GM21717 (cell line): ENCODE data around the gene ZNF146.
"Not testable (repeated sequence)": the region's sequence is repeated elsewhere in the genome, so short reads cannot be mapped to it uniquely, and the experiment has no call there.

Experiments
- ATAC-seq: cut with Tn5 transposase; IDR thresholded peaks from one replicate; pipeline ENCODE4 v1.9.1; 2021; ENCODE audit warnings: mild to moderate bottlenecking, moderate library complexity; ENCODE audit not compliant: unreplicated experiment

Gene ZNF146

DNA sequence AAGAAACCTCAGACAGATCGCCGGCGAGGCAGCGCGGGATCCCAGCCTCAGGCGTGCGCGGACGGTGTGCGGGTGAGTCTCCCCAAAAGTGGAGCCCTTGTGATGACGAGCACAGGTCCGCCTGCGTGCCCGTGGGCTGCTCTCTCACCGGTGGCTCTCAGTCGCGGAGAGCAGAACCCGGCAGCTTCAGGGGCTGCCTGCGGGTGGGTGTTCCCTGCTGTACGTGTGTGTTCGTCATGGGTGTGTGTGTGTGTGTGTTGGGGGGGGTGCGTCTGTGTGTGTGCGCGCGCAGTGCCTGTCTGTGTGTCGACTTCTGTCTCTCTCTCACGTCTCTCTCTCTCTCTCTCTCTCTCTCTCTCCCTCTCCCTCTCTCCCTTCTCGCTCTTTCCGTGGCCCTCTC lies 54.4 kb downstream of the ZNF146 start:
- ATAC-seq: not testable (repeated sequence)
